GM11168 (cell line): ENCODE measurements around the gene USH2A.

ENCODE experiments used
- in situ Hi-C: fragments of 300-500 bp; cut with MboI; formaldehyde crosslinking; loops from one replicate; pipeline ENCODE4 v1.12.0; 2022; ENCODE audit warnings: low sequenced_read_pairs; ENCODE audit not compliant: unreplicated experiment

Gene USH2A

GRCh38 chr1:215987092-215987875, 436.0 kb downstream of the USH2A start:
- in situ Hi-C loops: no loop called here

DNA sequence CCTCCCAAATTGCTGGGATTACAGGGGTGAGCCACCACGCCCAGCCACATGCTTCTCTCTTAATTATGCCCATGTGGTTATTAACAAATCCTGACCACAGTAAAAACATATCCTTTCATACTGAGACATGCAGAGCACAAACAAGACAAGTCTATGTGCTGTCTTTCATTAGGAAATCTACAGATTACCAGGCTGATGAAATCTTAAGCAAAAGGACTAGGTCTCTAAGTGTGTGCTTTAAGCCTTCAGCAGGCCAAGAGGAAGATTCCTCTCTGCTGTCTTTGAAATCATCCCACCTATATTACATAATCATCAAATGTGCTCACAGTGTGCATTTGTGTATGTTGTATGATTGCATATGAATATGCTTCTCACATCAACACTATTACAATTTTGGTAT, 436.8 kb downstream of the USH2A start:
- in situ Hi-C loops: no loop called here

DNA sequence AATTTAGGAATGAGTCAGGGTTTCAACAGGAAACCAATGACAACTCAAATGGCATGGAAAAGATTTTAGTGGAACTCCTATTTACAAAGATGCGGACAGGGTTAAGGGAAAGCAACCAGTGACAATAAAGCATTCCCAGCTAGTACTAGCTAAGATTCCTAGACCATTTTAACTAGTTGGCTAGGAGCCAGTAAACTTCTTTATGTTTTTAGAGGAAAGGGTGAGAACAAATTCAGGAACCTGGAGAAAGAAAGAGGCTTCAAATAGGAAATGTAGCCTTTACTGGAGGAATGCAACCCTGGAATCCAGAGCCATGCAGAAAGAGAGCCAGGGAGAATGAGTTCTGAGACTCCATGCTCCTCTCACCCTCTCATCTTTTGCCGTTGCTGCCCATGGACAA, 439.6 kb downstream of the USH2A start:
- in situ Hi-C loops: no loop called here

- in situ Hi-C loops: no loop called here
Observed at GRCh38 chr1:215971793-215972441, 451.3 kb downstream of the USH2A start.

DNA sequence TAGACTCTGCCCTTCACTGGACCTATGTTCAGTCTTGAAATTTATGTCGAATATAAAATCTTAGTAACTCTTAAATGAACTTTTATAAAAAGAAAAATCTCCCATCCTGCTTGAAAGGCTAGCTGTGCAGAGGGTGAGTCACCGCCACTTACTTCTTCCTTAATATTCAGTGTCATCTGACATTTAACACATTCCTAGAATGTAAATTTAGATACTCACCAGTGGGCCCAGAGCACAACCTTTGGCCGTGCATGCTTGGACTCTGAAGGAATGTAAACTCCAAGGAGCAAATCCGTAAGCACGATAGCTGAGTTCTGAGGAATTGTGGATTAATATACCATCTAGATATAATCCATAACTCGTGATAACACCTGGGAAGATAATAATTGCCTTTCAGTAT, 452.8 kb downstream of the USH2A start:
- in situ Hi-C loops: no loop called here

GRCh38 chr1:215963621-215964020, 459.6 kb downstream of the USH2A start:
- in situ Hi-C loops: no loop called here

DNA sequence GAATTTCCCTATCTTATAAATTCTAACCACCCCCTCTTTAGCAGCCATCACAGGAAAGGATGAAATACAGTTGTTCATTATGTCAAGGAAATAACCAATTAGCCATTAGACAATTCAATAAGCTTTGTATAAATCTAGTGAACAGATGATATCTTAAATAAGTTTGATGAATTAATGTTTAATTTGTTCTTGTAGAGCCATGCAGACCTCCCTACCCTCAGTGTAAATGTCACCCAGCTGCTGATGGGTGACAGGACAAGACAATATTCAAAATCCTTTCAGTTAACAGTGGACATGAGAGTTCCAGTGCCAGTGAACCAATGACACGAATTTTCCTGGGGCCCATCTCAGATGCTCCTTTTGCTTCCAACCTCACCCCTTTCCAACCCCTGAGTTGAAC, 460.2 kb downstream of the USH2A start:
- in situ Hi-C loops: no loop called here

DNA sequence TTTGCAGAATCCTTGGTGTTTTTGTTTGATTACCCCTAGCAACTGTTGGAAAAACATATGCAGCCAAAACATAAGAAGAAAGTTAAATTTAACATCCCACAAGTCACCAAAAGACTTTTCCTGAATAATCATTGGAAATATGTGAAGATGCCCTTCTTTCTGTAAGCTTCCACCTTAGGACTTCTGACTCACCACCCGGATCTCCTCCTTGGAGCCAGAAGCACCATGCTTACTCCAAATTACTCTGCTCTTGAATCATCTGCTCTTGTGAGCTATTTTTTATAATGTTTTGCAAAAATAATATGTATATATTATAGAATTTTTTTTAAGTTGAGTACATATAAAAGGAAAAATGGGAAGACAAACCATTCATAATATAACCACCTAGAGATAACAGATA, 464.4 kb downstream of the USH2A start:
- in situ Hi-C loops: no loop called here

- in situ Hi-C loops: no loop called here
Observed at GRCh38 chr1:215957663-215958062, 465.6 kb downstream of the USH2A start.

GRCh38 chr1:215932558-215932957, 490.7 kb downstream of the USH2A start:
- in situ Hi-C loops: no loop called here

DNA sequence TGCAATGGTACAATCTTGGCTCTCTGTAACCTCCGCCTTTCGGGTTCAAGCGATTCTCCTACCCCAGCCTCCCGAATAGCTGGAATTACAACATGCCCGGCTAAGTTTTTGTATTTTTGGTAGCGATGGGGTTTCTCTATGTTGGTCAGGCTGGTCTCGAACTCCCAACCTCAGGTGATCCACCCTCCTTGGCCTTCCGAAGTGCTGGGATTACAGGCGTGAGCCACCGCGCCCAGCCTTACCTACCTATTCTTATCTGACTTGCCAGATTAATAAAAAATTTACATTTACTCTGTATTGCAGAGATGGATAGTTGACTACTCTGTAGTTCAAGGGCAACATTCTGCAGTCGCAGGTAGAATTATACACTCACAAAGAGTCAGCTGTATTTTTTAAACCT, 496.6 kb downstream of the USH2A start:
- in situ Hi-C loops: no loop called here

- in situ Hi-C loops: no loop called here
Observed at GRCh38 chr1:215923129-215923824, 500.0 kb downstream of the USH2A start.

DNA sequence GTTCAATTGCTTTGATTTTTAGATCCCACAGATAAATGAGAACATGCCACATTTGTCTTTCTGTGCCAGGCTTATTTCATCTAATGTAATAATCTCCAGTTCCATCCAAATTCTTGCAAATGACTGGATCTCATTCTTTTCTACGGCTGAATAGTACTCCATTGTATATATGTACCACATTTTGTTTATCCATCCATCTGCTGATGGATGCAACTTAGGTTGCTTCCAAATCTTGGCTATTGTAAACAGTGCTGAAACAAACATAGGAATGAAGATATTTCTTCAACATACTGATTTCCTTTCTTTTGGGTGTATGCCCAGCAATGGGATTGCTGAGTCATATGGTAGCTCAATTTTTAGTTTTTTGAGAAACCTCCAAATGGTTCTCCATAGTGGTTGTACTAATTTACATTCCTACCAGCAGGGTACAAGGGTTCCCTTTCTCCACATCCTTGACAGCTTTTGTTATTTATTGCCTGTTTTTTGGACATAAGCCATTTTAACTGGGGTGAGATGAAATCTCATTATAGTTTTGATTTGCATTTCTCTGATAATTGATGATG, 511.8 kb downstream of the USH2A start:
- in situ Hi-C loops: no loop called here

DNA sequence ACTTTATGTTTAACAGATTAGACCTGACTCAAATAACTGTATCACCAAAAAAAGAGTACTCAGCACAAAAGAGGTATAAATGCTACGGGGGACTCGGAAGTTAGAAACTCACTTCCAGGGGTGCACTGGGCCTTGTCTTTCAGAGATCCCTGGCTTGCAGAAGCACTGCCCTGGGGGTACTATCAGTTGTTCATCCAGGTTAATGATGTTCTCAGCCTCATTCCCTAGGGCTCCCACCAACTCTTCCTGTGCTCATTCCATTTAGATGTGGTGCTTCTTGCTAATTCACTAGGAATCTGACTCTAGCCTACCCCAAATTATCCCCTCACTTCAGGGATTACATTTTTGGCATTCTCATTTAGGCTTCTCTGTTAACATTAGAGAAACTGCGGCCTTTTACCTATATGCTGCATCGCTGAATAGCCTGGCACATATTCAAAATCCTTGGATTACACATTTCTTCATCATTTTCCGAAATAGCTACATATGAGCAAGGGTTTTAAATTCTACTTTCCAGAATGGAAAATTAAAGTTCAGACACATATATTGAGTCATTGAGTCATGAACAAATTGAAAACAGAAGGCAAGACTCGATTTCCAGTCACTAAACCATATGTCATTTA, 517.6 kb downstream of the USH2A start:
- in situ Hi-C loops: no loop called here

GRCh38 chr1:215900684-215901083, 522.6 kb downstream of the USH2A start:
- in situ Hi-C loops: no loop called here

GRCh38 chr1:215899901-215900300, 523.3 kb downstream of the USH2A start:
- in situ Hi-C loops: no loop called here

DNA sequence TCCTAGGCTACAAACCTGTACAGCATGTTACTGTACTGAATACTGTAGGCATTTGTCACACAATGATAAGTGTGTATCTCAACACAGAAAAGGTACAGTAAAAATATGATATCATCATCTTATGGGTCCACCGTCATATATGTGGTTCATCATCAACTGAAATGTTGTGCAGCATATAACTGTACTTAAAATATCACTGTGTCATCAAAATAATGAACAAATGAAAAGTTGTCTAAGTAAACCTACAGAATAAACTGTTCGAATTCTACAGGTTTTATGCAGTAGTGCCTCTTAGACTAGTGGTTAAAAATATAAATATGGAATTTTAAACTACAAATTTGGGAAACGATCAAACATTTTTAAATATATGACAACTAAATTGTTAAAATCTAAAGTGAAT, 527.4 kb downstream of the USH2A start:
- in situ Hi-C loops: no loop called here

- in situ Hi-C loops: no loop called here
Observed at GRCh38 chr1:215895276-215895675, 528.0 kb downstream of the USH2A start.

GRCh38 chr1:215894617-215895016, 528.6 kb downstream of the USH2A start:
- in situ Hi-C loops: no loop called here

- in situ Hi-C loops: no loop called here
Observed at GRCh38 chr1:215891266-215892057, 531.8 kb downstream of the USH2A start.
